Hepatocyte (in vitro differentiated cells): ENCODE data around the gene TM9SF4. TPM values are rescaled to one million over a fixed set of nuclear protein-coding genes. Genes with fewer than 3 reads are reported as not detected.
"Not testable (repeated sequence)": the region's sequence is repeated elsewhere in the genome, so short reads cannot be mapped to it uniquely, and the experiment has no call there.

Experiments
- DNase-seq: peaks from one replicate; pipeline ENCODE4 v3.0.0-alpha.2; 2016; ENCODE audit warnings: low spot score
- H2AFZ ChIP-seq: fragments of 200-600 bp; sonication (generic); 2 replicates; pipeline ENCODE4 v1.6.0; 2016; ENCODE audit warnings: antibody characterized with exemption, mild to moderate bottlenecking
- H3K27ac ChIP-seq: fragments of 200-600 bp; sonication (generic); 2 replicates; pipeline ENCODE4 v1.5.1; 2016; ENCODE audit warnings: mild to moderate bottlenecking
- H3K27me3 ChIP-seq: fragments of 200-600 bp; sonication (generic); 2 replicates; pipeline ENCODE4 v1.6.1; 2016
- H3K36me3 ChIP-seq: fragments of 200-600 bp; sonication (generic); replicated peaks from 2 replicates; pipeline ENCODE4 v1.5.1; 2016; ENCODE audit warnings: low read depth; ENCODE audit not compliant: insufficient read depth
- H3K4me1 ChIP-seq: fragments of 200-600 bp; sonication (generic); 2 replicates; pipeline ENCODE4 v1.5.1; 2016; ENCODE audit warnings: mild to moderate bottlenecking, moderate library complexity; ENCODE audit not compliant: insufficient read depth
- H3K4me2 ChIP-seq: fragments of 200-600 bp; sonication (generic); 2 replicates; pipeline ENCODE4 v1.6.0; 2016
- H3K4me3 ChIP-seq: fragments of 200-600 bp; sonication (generic); 2 replicates; pipeline ENCODE4 v1.5.1; 2016; ENCODE audit warnings: mild to moderate bottlenecking
- H3K79me2 ChIP-seq: fragments of 200-600 bp; sonication (generic); 2 replicates; pipeline ENCODE4 v1.6.0; 2017; ENCODE audit warnings: mild to moderate bottlenecking
- H3K9me2 ChIP-seq: fragments of 200-600 bp; sonication (generic); replicated peaks from 2 replicates; pipeline ENCODE4 v1.6.0; 2017; ENCODE audit warnings: mild to moderate bottlenecking; ENCODE audit not compliant: insufficient read depth
- H3K9me3 ChIP-seq: fragments of 200-600 bp; sonication (generic); 2 replicates; pipeline ENCODE4 v1.5.1; 2016; ENCODE audit warnings: low read depth, mild to moderate bottlenecking
- H4K20me1 ChIP-seq: fragments of 200-600 bp; sonication (generic); 2 replicates; pipeline ENCODE4 v1.6.0; 2016; ENCODE audit warnings: mild to moderate bottlenecking; ENCODE audit not compliant: insufficient read depth, poor library complexity, severe bottlenecking
- CTCF ChIP-seq: fragments of 200-600 bp; sonication (generic); IDR thresholded peaks from 2 replicates; pipeline ENCODE4 v1.5.1; 2016; ENCODE audit warnings: antibody characterized with exemption, mild to moderate bottlenecking; ENCODE audit not compliant: poor library complexity
- EZH2 ChIP-seq: fragments of 200-600 bp; sonication (generic); IDR thresholded peaks from 2 replicates; pipeline ENCODE4 v1.6.1; 2016; ENCODE audit warnings: antibody characterized with exemption, mild to moderate bottlenecking, borderline replicate concordance
- EZH2phosphoT487 ChIP-seq: fragments of 200-600 bp; sonication (generic); IDR thresholded peaks from one replicate; pipeline ENCODE4 v1.6.1; 2018; ENCODE audit warnings: antibody characterized with exemption, mild to moderate bottlenecking, low read depth, moderate library complexity; ENCODE audit not compliant: unreplicated experiment, severe bottlenecking
- WGBS: methylation state at CpG from one replicate; pipeline ENCODE4 v1.1.6; 2016; ENCODE audit warnings: low lambda C conversion rate; ENCODE audit errors: missing lambda C conversion rate; 5-methylcytosine and 5-hydroxymethylcytosine counted together
- polyA plus RNA-seq: library from polyadenylated mRNA; unstranded; fragments of >200 nt; fragmentation: Nextera tagmentation; extraction: Ambion mirVana; gene quantifications from 2 replicates; pipeline ENCODE4 v1.2.1, GENCODE V29; 2016
- total RNA-seq: library from RNA; depleted of rRNA; stranded (reverse); fragments of >200 nt; gene quantifications from 2 replicates; pipeline ENCODE4 v1.2.3, GENCODE V29; 2014

The TM9SF4 gene
- total and polyA plus RNA-seq, 2 experiments from 2014 or later: 65.3 to 86.4 TPM

DNA sequence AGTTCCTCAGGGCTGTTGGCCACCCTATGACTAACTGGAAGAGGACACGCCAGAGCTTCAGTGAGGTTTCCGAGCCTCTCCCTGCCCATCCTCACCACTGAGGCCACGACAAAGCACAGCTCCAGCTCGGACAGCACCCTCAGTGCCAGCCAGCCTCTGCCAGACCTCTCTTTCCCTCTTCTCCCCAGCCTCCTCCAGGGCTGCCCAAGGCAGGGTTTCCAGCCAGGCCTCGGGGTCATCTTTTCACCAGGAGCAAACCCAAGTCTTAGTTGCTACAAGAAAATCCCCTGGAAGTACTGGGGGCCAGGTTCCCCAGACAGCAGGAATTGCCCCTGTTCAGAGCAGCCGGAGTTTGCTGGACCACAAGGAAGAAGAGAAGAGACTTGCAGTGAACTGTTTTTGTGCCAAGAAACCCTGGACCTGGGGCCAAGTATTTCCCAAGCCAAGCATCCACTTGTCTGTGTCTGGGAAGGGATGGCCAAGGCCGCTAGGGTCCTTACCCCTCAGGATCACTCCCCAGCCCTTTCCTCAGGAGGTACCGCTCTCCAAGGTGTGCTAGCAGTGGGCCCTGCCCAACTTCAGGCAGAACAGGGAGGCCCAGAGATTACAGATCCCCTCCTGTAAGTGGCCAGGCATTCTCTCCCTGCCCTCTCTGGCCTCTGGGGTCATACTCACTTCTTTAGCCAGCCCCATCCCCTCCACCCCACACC, 56.5 kb downstream of the TM9SF4 start:
- 98% methylated on average over 8 of the region's 8 CpGs for WGBS
- H3K36me3 ChIP-seq: no peaks in the 10 kb centered on the region
- no peaks in the 10 kb centered on the region for H3K27me3 ChIP-seq
- H3K9me2 ChIP-seq: no peaks in the 10 kb centered on the region
- H3K4me3 ChIP-seq: no peak overlapping the region
- H4K20me1 ChIP-seq: no peaks in the 10 kb centered on the region
- no peak overlapping the region for H3K4me2 ChIP-seq
- no peak overlapping the region for H3K27ac ChIP-seq
- TF ChIP-seq CTCF (no peak), EZH2phosphoT487 (no peak), EZH2 (no peak)
- H3K4me1 ChIP-seq: no peaks in the 10 kb centered on the region
- no peaks in the 10 kb centered on the region for H3K79me2 ChIP-seq
- H3K9me3 ChIP-seq: no peaks in the 10 kb centered on the region
- no peak overlapping the region for H2AFZ ChIP-seq
- no peak for DNase-seq

DNA sequence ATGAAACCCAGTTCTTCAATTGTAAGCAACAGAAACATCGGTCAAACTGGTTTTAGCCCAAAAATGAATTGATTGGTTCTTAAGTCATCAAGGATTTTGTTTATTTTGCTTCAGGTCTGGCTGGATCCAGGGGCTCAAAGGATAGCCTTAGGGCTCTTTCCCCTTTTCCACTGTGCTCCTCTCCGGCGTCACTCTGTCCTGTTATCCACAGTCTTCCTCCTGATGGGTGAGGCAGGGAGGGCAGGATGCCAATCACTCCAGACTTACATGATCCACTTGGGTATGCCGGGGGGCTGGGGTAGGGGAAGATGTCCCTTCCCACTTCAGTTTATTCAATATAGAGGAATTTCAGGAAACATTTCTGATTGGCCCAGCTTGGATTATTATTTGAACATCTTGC, 58.0 kb downstream of the TM9SF4 start:
- H2AFZ ChIP-seq: no peak overlapping the region
- no peaks in the 10 kb centered on the region for H3K79me2 ChIP-seq
- H4K20me1 ChIP-seq: no peaks in the 10 kb centered on the region

GRCh38 chr20:32168184-32168910, 58.8 kb downstream of the TM9SF4 start:
- Histone ChIP-seq H3K9me2 (no peaks in the 10 kb centered on the region), H3K4me3 (no peak overlapping the region), H2AFZ (no peak overlapping the region), H4K20me1 (no peaks in the 10 kb centered on the region), H3K36me3 (no peaks in the 10 kb centered on the region), H3K27ac (no peak overlapping the region), H3K79me2 (no peaks in the 10 kb centered on the region), H3K4me2 (no peak overlapping the region), H3K27me3 (no peaks in the 10 kb centered on the region), H3K9me3 (no peaks in the 10 kb centered on the region), H3K4me1 (no peaks in the 10 kb centered on the region)
- DNase-seq: no peak
- 82% methylated on average over 2 of the region's 2 CpGs for WGBS
- no peak for TF ChIP-seq EZH2phosphoT487
- no peak for TF ChIP-seq EZH2
- no peak for TF ChIP-seq CTCF

More for the DNA sequence above, 58.0 kb downstream of the TM9SF4 start:
- TF ChIP-seq EZH2phosphoT487: no peak
- no peak for TF ChIP-seq EZH2
- Histone ChIP-seq H3K9me3 (no peaks in the 10 kb centered on the region), H3K4me1 (no peaks in the 10 kb centered on the region), H3K27ac (no peak overlapping the region), H3K9me2 (no peaks in the 10 kb centered on the region), H3K4me2 (no peak overlapping the region), H3K36me3 (no peaks in the 10 kb centered on the region), H3K4me3 (no peak overlapping the region), H3K27me3 (no peaks in the 10 kb centered on the region)
- DNase-seq: no peak
- WGBS: 99% methylated on average over 4 of the region's 4 CpGs

GRCh38 chr20:32177696-32178095, 68.2 kb downstream of the TM9SF4 start:
- H3K36me3 ChIP-seq, H3K4me2 ChIP-seq, H3K9me3 ChIP-seq, DNase-seq, H3K4me1 ChIP-seq, H4K20me1 ChIP-seq, H3K27me3 ChIP-seq, H3K27ac ChIP-seq, H3K9me2 ChIP-seq, H2AFZ ChIP-seq, H3K4me3 ChIP-seq, H3K79me2 ChIP-seq: not testable (repeated sequence)
- WGBS: 92% methylated on average over 7 of the region's 7 CpGs
